AG20443 (cell line): ENCODE data around the gene MAGOHB.
"Not testable (repeated sequence)": the region's sequence is repeated elsewhere in the genome, so short reads cannot be mapped to it uniquely, and the experiment has no call there.

ENCODE experiments used
- DNase-seq: peaks from one replicate; pipeline ENCODE4 v3.0.0; 2012; ENCODE audit warnings: low spot score, mixed read lengths

Gene MAGOHB

DNA sequence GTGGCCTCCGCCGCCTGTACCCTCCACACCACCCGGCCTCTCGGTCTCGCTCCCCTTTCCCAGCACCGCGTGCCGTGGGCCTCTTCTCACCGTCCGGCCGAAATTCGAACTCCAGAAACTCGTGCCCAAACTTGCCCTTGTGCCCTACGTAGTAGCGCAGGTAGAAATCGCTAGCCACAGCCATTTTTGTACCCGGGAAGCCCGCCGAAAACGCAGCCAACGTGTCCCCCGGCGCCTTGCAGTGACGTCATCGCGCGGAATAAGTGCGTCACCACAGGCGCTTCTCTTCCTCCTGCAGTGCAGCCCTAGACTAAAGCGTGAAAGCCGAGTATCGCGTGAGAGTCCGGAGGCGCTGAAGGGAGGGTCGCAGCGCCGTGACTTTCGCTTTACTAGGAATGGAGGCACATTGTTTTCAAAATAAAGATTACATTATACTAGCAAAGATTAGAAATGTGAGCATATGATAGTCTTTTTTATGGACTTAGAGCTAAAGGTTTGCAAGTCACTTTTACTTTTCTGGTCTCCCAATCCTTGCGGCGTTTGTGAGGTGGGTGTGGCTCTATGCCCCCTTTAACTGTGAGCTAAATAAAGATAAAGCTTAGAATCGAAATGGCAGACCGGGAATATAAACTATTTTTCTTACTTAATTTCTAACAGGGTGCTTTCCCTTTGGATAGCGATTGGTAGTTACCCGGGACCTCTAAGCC is at the start of gene MAGOHB:
Gene MAGOHB, minus strand, starts transcription at position 261 of the 707 bp plus-strand sequence. Its CDS starts 77 bp downstream, at position 184.
- peak; percentile 95 for DNase-seq

GRCh38 chr12:10661338-10661737 is 47.9 kb upstream of the MAGOHB start:
- DNase-seq = peak; percentile 41

- DNase-seq = no peak
Observed at GRCh38 chr12:10654003-10654402, 40.6 kb upstream of the MAGOHB start.

- DNase-seq = no peak
Observed at GRCh38 chr12:10652192-10652591, 38.8 kb upstream of the MAGOHB start.

DNA sequence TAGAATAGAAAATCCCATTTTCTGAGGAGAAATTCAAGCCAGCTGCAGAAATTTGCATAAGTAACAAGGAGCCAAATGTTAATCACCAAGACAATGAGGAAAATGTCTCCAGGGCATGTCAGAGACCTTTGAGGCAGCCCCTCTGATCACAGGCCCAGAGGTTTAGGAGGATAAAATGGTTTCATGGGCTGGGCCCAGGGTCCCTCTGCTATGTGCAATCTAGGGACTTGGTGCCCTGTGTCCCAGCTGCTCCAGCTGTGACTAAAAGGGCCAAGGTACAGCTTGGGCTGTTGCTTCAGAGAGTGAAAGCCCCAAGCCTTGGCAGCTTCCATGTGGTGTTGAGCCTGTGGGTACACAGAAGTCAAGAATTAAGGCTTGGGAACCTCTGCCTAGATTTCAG is 33.2 kb upstream of the MAGOHB start:
- not testable (repeated sequence) for DNase-seq

- DNase-seq = no peak
Observed at GRCh38 chr12:10645910-10646309, 32.5 kb upstream of the MAGOHB start.

DNA sequence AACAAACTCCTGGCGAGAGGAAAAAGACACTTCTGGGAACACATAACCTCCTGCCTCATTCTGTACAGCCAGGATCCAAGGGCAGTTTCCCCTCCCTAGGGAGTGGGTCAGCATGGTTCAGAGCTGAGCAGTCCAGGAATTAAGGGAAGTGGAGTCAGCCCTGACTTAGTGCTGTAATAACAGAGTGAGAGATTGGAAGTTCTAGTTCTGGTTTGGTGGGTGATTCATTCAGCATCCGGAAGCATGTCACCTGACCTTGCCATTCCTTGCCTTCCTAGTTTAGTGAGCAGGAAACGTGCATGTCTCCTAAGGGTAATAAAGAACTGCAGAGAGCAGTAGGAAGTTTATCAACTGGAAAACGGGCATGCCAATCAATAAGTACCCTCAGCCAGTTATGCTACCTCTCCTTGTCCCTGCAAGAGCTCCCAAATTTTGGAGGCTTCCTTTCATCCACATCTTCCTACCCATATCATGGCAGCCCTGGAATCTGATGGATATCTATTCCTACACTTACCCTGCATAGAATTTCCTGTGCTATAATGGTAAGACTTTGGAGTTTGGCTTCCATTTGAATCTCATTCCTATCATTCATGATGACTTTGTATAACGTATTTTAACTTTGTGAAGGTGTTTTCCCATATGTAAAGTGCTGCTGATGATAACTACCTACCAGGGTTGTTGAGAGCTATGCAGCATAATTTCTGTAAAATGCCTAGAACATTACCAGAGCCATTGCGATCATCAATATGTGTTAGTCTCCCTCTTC is 28.5 kb upstream of the MAGOHB start:
- peak; percentile 64 for DNase-seq

GRCh38 chr12:10638728-10639127 is 25.3 kb upstream of the MAGOHB start:
- DNase-seq = no peak

GRCh38 chr12:10636611-10637010 is 23.2 kb upstream of the MAGOHB start:
- no peak for DNase-seq

DNA sequence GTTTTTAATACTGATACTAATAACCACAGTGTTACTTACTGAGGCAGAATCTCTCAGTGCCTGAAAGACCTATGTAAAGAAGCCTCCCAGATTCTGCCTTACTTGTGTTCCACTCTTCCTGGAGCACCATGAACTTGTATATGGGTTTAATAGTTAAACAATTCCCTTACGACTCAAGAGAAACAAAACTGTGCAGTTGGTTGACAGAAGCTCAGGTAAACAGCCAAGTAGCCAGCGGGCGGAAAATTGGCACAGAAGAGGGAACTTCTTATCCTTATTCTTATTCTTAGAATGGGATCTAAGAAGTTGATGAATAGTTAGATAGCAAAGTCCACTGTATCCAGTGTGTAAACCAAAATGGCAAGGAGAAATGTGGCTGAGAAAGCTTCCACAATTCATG is 22.7 kb upstream of the MAGOHB start:
- no peak for DNase-seq

- no peak for DNase-seq
Observed at GRCh38 chr12:10635306-10635705, 21.9 kb upstream of the MAGOHB start.

DNA sequence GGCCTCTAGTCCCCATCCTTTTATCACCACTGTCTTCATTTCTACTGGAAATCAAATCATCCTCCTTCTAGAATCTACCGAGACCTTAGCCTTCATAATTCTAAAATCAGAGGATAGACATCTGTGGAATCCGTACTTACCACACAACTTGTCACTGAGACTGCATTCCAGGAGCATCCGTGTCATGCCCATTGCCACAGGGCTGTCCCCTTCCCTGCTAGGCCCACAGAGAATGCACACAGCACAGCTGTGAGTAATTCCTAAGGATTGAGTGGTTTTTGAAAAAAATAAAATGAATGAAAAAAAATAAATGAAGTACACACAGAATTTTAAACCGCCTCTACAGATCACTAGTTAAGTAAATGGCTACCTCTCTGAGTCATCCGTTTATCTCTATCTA is 21.0 kb upstream of the MAGOHB start:
- DNase-seq = peak; percentile 88

- no peak for DNase-seq
Observed at GRCh38 chr12:10633541-10633940, 20.1 kb upstream of the MAGOHB start.

DNA sequence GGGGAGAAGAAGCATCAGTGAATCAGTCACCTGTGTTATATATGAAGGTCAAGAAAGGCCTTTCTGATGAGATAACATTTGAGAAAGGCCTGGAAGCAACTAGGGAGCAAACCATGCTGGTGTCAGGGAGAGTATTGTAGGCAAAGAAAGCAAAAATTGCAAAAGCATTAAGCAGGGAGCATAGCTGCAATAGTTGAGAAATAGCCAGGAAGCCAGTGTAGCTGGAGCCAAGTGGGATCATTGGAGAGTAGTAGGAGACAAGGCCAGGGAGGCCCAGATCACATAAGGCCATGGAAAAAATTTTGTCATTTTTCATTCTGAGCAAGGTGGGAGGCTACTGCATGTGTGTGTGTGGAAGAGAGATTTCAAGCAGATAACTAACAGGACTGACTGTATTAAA is 18.8 kb upstream of the MAGOHB start:
- peak; percentile 70 for DNase-seq

GRCh38 chr12:10624605-10625004 is 11.2 kb upstream of the MAGOHB start:
- no peak for DNase-seq

DNA sequence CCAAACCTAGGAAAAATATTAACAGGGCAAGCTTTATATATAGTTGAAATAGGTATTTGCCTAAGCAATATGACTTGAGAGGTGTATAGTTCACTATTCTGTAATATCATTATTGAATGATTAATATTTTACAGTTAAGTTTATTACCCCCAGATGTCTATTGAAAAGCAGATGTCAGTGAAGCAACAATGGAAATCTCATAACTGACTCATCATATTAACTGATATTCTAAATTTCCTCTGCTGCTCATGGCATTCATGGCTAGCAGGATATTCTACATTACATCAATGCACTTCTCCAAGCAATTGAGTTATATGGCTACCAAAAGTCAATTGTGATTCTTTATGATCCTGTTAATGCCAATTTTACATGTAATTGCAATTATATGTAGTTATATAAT is 9.7 kb upstream of the MAGOHB start:
- DNase-seq = no peak

DNA sequence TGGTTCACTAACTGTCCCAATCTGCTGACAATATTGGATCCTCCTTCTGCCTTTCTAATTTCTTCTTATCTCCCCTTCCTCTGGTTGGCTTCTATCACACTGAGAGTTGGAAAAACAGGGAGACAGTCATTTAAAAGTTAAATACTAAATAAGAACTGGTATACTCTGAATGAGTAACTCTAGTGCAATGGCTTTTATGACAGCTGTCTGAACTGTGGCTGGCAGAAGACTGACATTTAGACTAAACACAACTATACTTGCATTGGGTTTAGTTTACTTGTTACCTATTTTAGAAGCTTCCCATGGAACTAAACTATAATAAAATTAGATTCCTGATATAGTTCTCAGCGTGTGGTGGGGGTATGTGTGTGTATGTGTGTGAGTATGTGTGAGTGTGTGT is 7.9 kb upstream of the MAGOHB start:
- DNase-seq = no peak

- DNase-seq = no peak
Observed at GRCh38 chr12:10620078-10620779, 6.8 kb upstream of the MAGOHB start.

DNA sequence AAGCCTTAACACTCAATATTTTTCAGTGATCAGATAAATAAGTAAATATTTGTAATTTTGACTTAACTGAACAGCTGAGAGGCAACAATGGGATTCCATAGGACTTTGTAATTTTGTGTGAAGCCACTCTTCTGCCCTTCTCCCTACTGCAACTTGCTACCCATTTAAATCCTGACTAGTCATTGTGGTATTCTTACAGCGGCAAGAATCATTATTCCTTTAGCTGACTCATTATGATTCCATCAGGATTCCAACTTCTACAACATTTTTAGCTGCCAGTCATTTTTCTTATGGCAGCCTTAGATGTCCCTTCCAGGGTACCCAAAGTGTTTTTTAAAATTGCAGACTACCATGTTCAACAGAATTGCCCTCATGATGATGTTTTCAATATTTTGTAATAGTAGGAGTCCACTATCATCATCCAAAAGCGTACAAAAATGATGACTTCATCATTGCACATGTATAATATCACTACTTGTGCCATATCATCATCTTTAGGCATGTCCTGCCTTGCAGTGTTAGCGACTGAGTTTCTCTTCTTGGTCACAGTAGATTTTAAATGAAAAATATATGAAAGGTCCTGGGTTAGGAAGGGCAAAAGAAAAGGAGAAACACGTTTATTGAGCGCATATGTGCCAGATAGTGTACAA is 5.1 kb upstream of the MAGOHB start:
- DNase-seq = peak; percentile 73

- no peak for DNase-seq
Observed at GRCh38 chr12:10617863-10618262, 4.5 kb upstream of the MAGOHB start.

DNA sequence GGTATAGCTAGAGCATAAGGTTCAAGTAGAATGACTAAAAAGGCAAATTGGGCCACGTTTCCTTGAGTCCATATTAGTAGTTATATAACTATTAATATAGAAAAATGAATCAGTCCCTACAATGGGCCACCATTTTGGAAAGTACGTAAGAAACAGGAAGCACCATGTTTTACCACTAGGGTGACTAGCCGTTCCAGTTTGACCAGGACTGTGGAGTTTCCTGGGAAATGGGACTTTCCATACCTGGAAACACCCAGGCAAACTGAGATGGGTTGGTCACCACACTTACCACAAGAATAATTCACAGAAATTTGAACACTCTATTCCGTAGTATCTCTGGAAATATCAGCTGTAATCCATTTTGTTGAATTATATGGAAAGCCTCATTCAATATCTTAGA is 2.1 kb upstream of the MAGOHB start:
- no peak for DNase-seq

GRCh38 chr12:10614056-10614370 is 604 bp upstream of the MAGOHB start:
- DNase-seq = no peak

DNA sequence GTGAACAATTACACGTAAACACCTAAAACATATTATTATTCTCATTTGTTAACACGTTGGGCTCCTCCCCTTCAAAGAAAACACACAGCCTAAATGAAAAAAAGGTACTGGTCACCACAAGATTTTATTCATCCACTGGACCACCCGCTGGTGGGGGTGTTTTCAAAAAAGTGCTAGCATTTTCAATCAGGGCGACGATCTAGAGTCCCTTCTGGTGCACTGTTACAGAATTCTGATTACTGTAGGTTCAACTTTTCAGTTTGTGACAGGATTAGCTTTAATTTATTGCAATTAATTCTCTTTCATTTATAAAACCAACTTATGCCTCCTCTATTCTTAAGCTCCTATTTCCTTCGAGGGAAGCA is 443 bp downstream of the MAGOHB start:
- DNase-seq = no peak
